Endothelial cell of umbilical vein (primary cell): ENCODE data around the gene VGLL1.

Experiments used
- EZH2 ChIP-seq: IDR thresholded peaks from 2 replicates; pipeline ENCODE4 v1.6.1; 2012; ENCODE audit warnings: borderline replicate concordance, low read depth, mild to moderate bottlenecking, moderate library complexity, low read length, inconsistent platforms; ENCODE audit not compliant: severe bottlenecking
- POLR2A ChIP-seq: IDR thresholded peaks from 2 replicates; pipeline ENCODE4 v1.6.1; 2012; ENCODE audit warnings: low read depth, mild to moderate bottlenecking, control low read depth, low read length
- TF ChIP-seq, protein P1 (sequence below): IDR thresholded peaks from 2 replicates; pipeline ENCODE4 v1.6.1; 2011; ENCODE audit not compliant: insufficient read depth, insufficient read length

- TF ChIP-seq POLR2A (no peak), EZH2 (no peak)
- TF ChIP-seq, protein P1, sequence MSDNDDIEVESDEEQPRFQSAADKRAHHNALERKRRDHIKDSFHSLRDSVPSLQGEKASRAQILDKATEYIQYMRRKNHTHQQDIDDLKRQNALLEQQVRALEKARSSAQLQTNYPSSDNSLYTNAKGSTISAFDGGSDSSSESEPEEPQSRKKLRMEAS = no peak
Measured at GRCh38 chrX:136572030-136572429, 40.0 kb downstream of the VGLL1 start.
